Spleen (tissue), 7 donors: ENCODE data around the gene LGALS1.

ENCODE experiments used
- CTCF ChIP-seq, 11 experiments: fragments of 200-600 bp in 7 of 11; fragments of 450-650 bp in 4 of 11; sonication (generic) in 4 of 11; IDR thresholded peaks in 8 of 11; conservative IDR thresholded peaks in 3 of 11; 1 replicate in 7 of 11; 2 replicates in 4 of 11; pipeline versions ENCODE4 v1.4.0 to v1.8.0; 2016 to 2021; ENCODE audit warnings: antibody characterized with exemption in 11 of 11, inconsistent platforms in 4 of 11, mild to moderate bottlenecking in 1 of 11
- POLR2AphosphoS5 ChIP-seq, 3 donors: sonication (generic); formaldehyde crosslinking; IDR thresholded peaks; one replicate each; pipeline ENCODE4 v1.5.1; 2017; ENCODE audit warnings: antibody characterized with exemption in 3 of 3
- donor health status: DM: no; HTN: no; CAD: no; lungs with moderate emphysema.
- donor health status: DM: no; HTN: no; CAD: no.
- donor health status: DM: no; HTN: no; CAD: no.

GRCh38 chr22:37636186-37636948 lies 39.1 kb upstream of the LGALS1 start:
- TF ChIP-seq CTCF (IDR thresholded peaks at IDR 0.05 in 8 of 11, conservative IDR thresholded peaks at IDR 0.05 in 3 of 11) (peak in 10 of 11 experiments; percentile 19 to 60 (median 32)), POLR2AphosphoS5 (IDR thresholded peaks at IDR 0.05) (peak; percentile 26 to 82 (median 69))
